Stomach smooth muscle (tissue), 2 donors: ENCODE results near the gene NLRP14.

ENCODE experiments used
- H3K27ac ChIP-seq: one replicate; pipeline ENCODE4 v1.7.0; 2013; ENCODE audit warnings: mild to moderate bottlenecking, low read length, inconsistent platforms
- H3K27me3 ChIP-seq, 2 donors: one replicate each; pipeline ENCODE4 v1.7.0; 2013; ENCODE audit warnings: low read length in 2 of 2; ENCODE audit not compliant: insufficient read depth in 2 of 2, control insufficient read depth in 1 of 2
- H3K36me3 ChIP-seq, 2 donors: one replicate each; pipeline ENCODE4 v1.7.0; 2013; ENCODE audit warnings: low read length in 2 of 2; ENCODE audit not compliant: control insufficient read depth in 2 of 2, insufficient read depth in 2 of 2
- H3K4me1 ChIP-seq: one replicate; pipeline ENCODE4 v1.7.0; 2013; ENCODE audit warnings: low read length; ENCODE audit not compliant: control insufficient read depth, insufficient read depth
- H3K4me3 ChIP-seq, 2 donors: one replicate each; pipeline ENCODE4 v1.7.0; 2013; ENCODE audit warnings: low read length in 2 of 2
- H3K9ac ChIP-seq, 2 donors: one replicate each; pipeline ENCODE4 v1.7.0; 2013; ENCODE audit warnings: low read length in 2 of 2, mild to moderate bottlenecking in 1 of 2
- H3K9me3 ChIP-seq, 2 donors: one replicate each; pipeline ENCODE4 v1.7.0; 2013; ENCODE audit warnings: low read length in 2 of 2; ENCODE audit not compliant: control insufficient read depth in 2 of 2
- donor health status: healthy.
- donor health status: Pancreatic carcinoma.

Gene NLRP14

GRCh38 chr11:7014118-7014517, 6.2 kb upstream of the NLRP14 start:
- Histone ChIP-seq H3K4me3 (no peak overlapping the region), H3K36me3 (no peaks in the 10 kb centered on the region), H3K4me1 (no peaks in the 10 kb centered on the region), H3K27ac (no peak overlapping the region), H3K9me3 (no peaks in the 10 kb centered on the region), H3K9ac (no peak overlapping the region), H3K27me3 (no peaks in the 10 kb centered on the region)

- Histone ChIP-seq H3K4me3 (no peak overlapping the region), H3K27ac (no peak overlapping the region), H3K27me3 (no peaks in the 10 kb centered on the region), H3K36me3 (no peaks in the 10 kb centered on the region), H3K9ac (no peak overlapping the region), H3K4me1 (peaks cover 8% of the 10 kb centered on the region), H3K9me3 (no peaks in the 10 kb centered on the region)
Observed at GRCh38 chr11:7016011-7016410, 4.3 kb upstream of the NLRP14 start.

- no peaks in the 10 kb centered on the region for H3K36me3 ChIP-seq
- H3K4me1 ChIP-seq, result peaks cover 11% of the 10 kb centered on the region
- peak overlapping the region; percentile 64 to 76 for H3K9ac ChIP-seq
- H3K9me3 ChIP-seq, result no peaks in the 10 kb centered on the region
- H3K27me3 ChIP-seq, result no peaks in the 10 kb centered on the region
- H3K4me3 ChIP-seq, result peak overlapping the region; percentile 73 to 90
- peak overlapping the region; percentile 77 for H3K27ac ChIP-seq
Observed at GRCh38 chr11:7019500-7020182, 638 bp upstream of the NLRP14 start.

- Histone ChIP-seq H3K36me3 (no peaks in the 10 kb centered on the region), H3K9me3 (no peaks in the 10 kb centered on the region), H3K27ac (no peak overlapping the region), H3K9ac (no peak overlapping the region), H3K27me3 (no peaks in the 10 kb centered on the region), H3K4me1 (peaks cover 11% of the 10 kb centered on the region), H3K4me3 (no peak overlapping the region)
Observed at GRCh38 chr11:7021318-7021717, 1.0 kb downstream of the NLRP14 start.

GRCh38 chr11:7028141-7028540, 7.9 kb downstream of the NLRP14 start:
- Histone ChIP-seq H3K9me3 (no peaks in the 10 kb centered on the region), H3K4me3 (no peak overlapping the region), H3K36me3 (no peaks in the 10 kb centered on the region)

GRCh38 chr11:7030836-7031235, 10.6 kb downstream of the NLRP14 start:
- Histone ChIP-seq H3K9ac (no peak overlapping the region), H3K36me3 (no peaks in the 10 kb centered on the region), H3K27ac (no peak overlapping the region), H3K27me3 (no peaks in the 10 kb centered on the region), H3K4me1 (no peaks in the 10 kb centered on the region), H3K4me3 (no peak overlapping the region), H3K9me3 (no peaks in the 10 kb centered on the region)

More at GRCh38 chr11:7028141-7028540, 7.9 kb downstream of the NLRP14 start:
- Histone ChIP-seq H3K9ac (no peak overlapping the region), H3K4me1 (no peaks in the 10 kb centered on the region), H3K27ac (no peak overlapping the region), H3K27me3 (no peaks in the 10 kb centered on the region)

GRCh38 chr11:7031471-7031871, 11.2 kb downstream of the NLRP14 start:
- no peak overlapping the region for H3K9ac ChIP-seq
- no peaks in the 10 kb centered on the region for H3K36me3 ChIP-seq
- H3K4me3 ChIP-seq, result no peak overlapping the region
- no peaks in the 10 kb centered on the region for H3K27me3 ChIP-seq
- H3K4me1 ChIP-seq, result no peaks in the 10 kb centered on the region
- H3K9me3 ChIP-seq, result no peaks in the 10 kb centered on the region
- no peak overlapping the region for H3K27ac ChIP-seq

GRCh38 chr11:7032692-7033091, 12.4 kb downstream of the NLRP14 start:
- Histone ChIP-seq H3K27ac (no peak overlapping the region), H3K27me3 (no peaks in the 10 kb centered on the region), H3K9me3 (no peaks in the 10 kb centered on the region), H3K4me3 (no peak overlapping the region), H3K9ac (no peak overlapping the region), H3K4me1 (no peaks in the 10 kb centered on the region), H3K36me3 (no peaks in the 10 kb centered on the region)

GRCh38 chr11:7034019-7034418, 13.7 kb downstream of the NLRP14 start:
- Histone ChIP-seq H3K9me3 (no peaks in the 10 kb centered on the region), H3K9ac (no peak overlapping the region), H3K4me3 (no peak overlapping the region), H3K36me3 (no peaks in the 10 kb centered on the region), H3K4me1 (no peaks in the 10 kb centered on the region), H3K27ac (no peak overlapping the region), H3K27me3 (no peaks in the 10 kb centered on the region)

- H3K27me3 ChIP-seq, result no peaks in the 10 kb centered on the region
Observed at GRCh38 chr11:7046474-7047175, 26.3 kb downstream of the NLRP14 start.

GRCh38 chr11:7050191-7050590, 29.9 kb downstream of the NLRP14 start:
- Histone ChIP-seq H3K27me3 (no peaks in the 10 kb centered on the region), H3K9me3 (no peaks in the 10 kb centered on the region), H3K36me3 (no peaks in the 10 kb centered on the region), H3K4me3 (no peak overlapping the region), H3K4me1 (no peaks in the 10 kb centered on the region), H3K27ac (no peak overlapping the region), H3K9ac (no peak overlapping the region)

More at GRCh38 chr11:7046474-7047175, 26.3 kb downstream of the NLRP14 start:
- no peak overlapping the region for H3K9ac ChIP-seq
- H3K4me3 ChIP-seq, result no peak overlapping the region
- no peak overlapping the region for H3K27ac ChIP-seq
- H3K4me1 ChIP-seq, result no peaks in the 10 kb centered on the region
- H3K9me3 ChIP-seq, result no peaks in the 10 kb centered on the region
- H3K36me3 ChIP-seq, result no peaks in the 10 kb centered on the region
